Stimulated activated CD4-positive, alpha-beta T cell treated with anti-CD3 and anti-CD28 coated beads, Interleukin-15, amount 100 ng/mL, for 48 hours (primary cell): ENCODE measurements around the gene KNOP1.
"Not testable (repeated sequence)": the region's sequence is repeated elsewhere in the genome, so short reads cannot be mapped to it uniquely, and the experiment has no call there.

Experiments used
- DNase-seq, 2 donors: peaks; one replicate each; pipeline ENCODE4 v3.0.0-alpha.2; 2020; ENCODE audit warnings: low read depth in 2 of 2

KNOP1 gene

DNA sequence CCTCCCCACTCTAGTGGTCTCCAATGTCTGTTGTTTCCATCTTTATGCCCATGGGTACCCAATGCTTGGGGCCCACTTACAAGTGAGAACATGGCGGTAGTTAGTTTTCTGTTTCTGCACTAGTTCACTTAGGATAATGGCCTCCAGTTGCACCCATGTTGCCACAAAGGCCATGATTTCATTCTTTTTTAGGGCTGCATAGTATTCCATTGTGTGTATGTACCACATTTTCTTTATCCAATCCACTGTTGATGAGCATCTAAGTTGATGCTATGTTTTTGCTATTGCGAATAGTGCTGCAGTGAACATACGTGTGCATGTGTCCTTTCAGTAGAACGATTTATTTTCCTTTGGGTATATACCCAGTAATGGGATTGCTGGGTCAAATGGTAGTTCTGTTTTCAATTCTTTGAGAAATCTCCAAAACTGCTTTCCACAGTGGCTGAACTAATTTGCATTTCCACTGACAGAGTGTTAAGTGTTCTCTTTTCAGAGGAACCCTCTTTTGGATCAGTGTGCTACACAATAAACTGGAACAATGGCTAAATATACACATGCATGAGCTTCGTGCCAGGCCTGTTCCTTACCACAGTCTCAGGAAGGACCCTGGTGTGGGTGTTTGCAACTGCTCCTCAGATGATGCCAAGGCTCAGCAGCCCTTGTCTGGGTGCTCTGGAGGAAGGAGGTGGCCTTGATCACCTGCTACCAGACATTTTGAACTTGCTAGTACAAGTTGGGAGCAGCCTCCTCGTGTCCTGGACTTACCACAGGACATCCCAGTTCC lies 34.4 kb downstream of the KNOP1 start:
- no peak for DNase-seq

DNA sequence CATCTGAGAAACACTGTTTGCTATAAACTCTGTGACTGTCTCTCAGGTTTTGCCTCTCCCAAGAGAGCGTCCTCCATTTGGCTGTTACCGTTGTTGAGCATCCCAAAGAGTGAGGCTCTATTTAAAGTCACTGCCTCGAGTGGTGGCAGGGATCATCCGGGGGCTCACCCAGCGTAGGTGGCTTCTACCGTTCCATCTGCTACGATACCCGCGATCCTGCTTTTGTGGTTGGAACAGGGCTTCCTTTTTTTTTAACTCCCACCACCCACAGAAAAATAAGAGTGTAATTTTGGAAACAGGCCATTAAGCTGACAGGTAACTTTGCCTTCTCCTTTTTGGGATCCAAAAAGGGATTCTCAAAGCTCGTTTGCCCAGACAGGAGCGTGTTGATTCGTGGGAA lies 36.4 kb downstream of the KNOP1 start:
- no peak for DNase-seq

DNA sequence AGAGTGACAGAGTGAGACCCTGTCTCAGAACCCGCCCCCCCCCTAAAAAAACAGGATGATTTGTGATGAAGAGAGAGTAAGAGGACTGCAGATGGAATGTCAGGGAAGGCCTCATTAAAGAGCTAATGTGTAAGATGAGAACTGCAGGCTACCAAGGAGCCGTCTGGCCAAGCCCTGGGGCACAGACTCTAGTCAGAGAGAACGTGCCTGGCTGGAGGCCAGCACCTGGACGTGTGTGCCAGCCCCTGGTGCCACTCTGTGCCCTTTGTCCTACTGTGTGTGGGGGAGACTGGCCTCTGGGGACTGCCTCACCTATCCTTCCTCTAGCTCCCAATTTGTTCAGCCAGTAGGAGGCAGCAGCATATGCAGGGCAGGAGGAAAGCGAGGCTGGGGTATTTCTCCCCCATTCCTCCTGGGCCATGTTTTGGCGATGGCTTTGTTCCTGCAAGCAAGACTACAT lies 37.1 kb downstream of the KNOP1 start:
- no peak for DNase-seq

GRCh38 chr16:19679281-19679680 lies 38.7 kb downstream of the KNOP1 start:
- not testable (repeated sequence) for DNase-seq

- DNase-seq, result no peak
Observed at GRCh38 chr16:19678804-19679203, 39.2 kb downstream of the KNOP1 start.

GRCh38 chr16:19677402-19677801 lies 40.6 kb downstream of the KNOP1 start:
- no peak for DNase-seq

- no peak for DNase-seq
Observed at GRCh38 chr16:19674485-19674884, 43.5 kb downstream of the KNOP1 start.

GRCh38 chr16:19672378-19672777 lies 45.6 kb downstream of the KNOP1 start:
- DNase-seq, result no peak

DNA sequence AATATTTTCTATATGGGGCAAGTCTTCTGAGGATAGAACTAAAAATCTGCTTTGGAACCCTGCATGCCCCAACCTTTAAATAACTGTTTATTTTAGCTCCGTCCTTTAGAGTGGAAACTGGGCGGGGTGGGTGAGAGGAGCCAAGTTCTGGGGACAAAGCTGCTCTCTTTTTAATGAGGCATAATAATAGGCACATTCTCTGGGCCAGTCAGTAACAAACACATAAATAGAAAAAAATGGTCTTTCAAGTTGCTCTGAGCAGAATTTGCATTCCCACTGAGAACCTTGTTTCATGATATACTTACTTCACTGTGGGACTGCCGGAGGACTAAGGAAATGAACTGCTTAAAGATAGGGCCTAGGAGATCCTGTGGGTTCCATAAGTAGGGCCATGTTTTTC lies 51.5 kb downstream of the KNOP1 start:
- no peak for DNase-seq

GRCh38 chr16:19665313-19665712 lies 52.7 kb downstream of the KNOP1 start:
- DNase-seq, result not testable (repeated sequence)

DNA sequence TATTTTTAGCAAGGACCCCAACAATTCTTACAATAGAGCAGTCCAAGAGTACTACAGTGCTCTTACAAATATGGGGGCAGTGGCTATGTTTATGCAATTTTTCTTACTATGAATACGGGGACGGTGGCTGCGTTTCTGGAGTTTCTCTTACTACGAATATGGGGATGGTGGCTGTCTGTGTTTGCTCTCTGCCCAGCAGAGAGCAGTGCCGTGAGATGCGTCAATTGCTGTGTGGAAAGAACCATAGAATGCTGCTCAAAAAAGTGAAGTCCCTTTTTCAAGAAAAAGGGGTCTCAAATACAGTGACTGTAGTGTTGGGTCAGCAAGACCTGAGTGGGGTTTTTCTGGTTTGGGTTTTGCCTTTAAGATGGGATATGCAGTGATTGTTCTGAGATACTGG lies 53.9 kb downstream of the KNOP1 start:
- no peak for DNase-seq

GRCh38 chr16:19662351-19662750 lies 55.7 kb downstream of the KNOP1 start:
- DNase-seq, result no peak

- no peak for DNase-seq
Observed at GRCh38 chr16:19660432-19660831, 57.6 kb downstream of the KNOP1 start.

DNA sequence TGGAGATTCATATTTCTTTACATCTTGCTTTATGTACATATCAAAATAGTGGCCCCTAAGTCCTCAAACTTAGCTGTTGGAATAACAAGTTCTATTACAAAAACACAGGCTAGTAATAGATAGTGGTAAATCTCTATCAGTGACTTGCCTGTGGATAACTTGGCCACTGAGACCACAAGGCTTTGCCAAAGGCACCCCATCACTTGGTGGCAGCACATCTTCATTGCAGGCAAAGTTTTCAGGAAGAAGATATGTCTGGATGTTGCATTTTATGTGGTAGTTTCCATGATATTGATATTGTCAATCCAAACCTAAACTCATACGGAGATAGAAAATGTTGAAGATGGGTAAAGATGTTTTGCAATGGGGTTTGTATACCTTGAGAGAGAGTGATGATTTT lies 58.5 kb downstream of the KNOP1 start:
- no peak for DNase-seq

- no peak for DNase-seq
Observed at GRCh38 chr16:19657831-19658230, 60.2 kb downstream of the KNOP1 start.

- no peak for DNase-seq
Observed at GRCh38 chr16:19655242-19655777, 62.7 kb downstream of the KNOP1 start.

DNA sequence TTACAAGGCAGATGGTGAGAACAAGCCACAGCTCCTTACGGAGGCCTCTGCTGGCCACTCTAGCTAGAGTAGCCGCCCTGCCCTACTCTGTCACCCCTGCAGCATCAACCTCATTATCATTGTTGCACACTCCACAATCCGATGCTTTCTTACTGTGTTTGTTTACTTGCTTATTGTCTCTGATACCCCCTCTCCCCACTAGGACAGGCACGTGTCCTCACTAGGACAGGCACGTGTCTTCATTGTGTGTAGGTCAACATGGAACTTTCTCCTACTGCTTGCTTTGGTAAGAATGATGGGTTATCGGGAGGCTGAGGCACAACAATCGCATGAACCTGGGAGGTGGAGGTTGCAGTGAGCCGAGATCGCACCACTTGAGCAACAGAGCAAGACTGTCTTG lies 63.9 kb downstream of the KNOP1 start:
- no peak for DNase-seq
